ENCODE measurements around the gene SMIM29.

DNA sequence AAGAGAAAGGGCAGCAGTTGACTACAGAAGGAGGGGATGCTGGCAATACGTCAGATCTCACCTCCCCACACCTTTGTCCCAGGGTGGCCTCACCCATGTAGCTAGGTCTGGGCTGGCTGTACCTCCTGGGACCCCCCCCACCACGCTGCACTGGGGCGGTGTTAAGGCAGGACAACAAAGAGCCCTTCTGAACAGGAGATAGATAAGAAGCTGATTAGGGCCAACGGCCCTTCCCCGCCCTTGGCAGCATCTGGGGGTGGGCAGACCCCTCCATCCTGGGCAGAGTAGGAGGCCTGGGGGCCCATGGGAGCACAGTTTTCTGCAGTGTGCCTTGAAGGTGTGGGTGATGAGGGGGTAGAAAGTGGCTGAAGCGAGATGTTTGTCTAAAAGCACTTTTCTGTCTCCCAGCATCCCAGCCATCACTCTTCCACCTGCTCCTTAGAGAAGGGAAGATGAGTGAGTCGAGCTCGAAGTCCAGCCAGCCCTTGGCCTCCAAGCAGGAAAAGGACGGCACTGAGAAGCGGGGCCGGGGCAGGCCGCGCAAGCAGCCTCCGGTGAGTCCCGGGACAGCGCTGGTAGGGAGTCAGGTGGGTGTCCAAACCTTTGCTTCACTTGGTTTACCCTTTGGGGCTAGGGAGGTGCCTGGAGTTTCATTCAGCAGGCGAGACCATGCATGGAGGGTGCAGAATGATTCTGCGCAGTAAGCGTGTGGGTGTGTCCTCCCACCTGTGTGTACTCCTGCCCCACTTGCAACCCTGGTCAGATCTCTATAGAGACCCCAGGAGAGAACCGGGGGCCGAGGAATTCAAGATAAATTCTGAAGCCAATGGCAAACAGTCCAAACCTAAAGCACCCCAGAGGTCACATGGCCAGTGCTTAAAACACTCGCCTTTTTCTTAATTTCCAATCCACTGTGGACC is 8.2 kb downstream of the SMIM29 start:
- TF ChIP-seq CTCF (IDR thresholded peaks at IDR 0.05; ENCODE audit: insufficient read depth, low read length, poor library complexity, severe bottlenecking) (no peak), EZH2phosphoT487 (conservative IDR thresholded peaks at IDR 0.05; ENCODE audit: low read length) (no peak)
